ENCODE data around the gene ABHD12B.

Gene ABHD12B

GRCh38 chr14:50862036-50862570 is 9.8 kb upstream of the ABHD12B start:
- H3K4me3 ChIP-seq (ENCODE audit: low read depth, low read length) = no peak overlapping the region
- DNase-seq (ENCODE audit: low read depth) = peak; percentile 25
- no peak for TF ChIP-seq CTCF (IDR thresholded peaks at IDR 0.05; ENCODE audit: low read depth, low read length)
- no peak for TF ChIP-seq POLR2A (IDR thresholded peaks at IDR 0.05; ENCODE audit: extremely low read depth, insufficient read length)
- TF ChIP-seq MYC (IDR thresholded peaks at IDR 0.05; ENCODE audit: low read depth, low read length) = no peak
- TF ChIP-seq, protein P1, sequence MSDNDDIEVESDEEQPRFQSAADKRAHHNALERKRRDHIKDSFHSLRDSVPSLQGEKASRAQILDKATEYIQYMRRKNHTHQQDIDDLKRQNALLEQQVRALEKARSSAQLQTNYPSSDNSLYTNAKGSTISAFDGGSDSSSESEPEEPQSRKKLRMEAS (IDR thresholded peaks at IDR 0.05; ENCODE audit: low read depth, low read length) = no peak

DNA sequence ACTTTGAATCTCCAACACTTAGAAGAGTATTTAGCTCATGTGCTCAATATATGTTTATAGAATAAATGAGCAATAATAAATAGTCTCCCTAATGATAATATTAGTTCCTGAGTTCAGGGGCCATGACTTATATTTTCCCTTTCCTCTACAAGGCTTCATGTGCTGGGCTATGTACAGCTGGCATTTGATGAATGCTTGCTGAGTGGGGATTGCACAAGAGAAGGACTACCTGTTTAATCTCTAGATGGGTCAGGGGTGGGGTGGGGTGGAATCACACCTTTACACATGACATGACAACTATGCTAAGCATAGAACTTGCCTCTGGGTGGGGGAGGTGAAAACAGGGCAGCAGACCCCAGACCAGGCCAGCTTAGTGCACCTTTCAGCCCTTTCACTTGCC is 7.6 kb upstream of the ABHD12B start:
- H3K4me3 ChIP-seq (ENCODE audit: low read depth, low read length) = no peak overlapping the region
- DNase-seq (ENCODE audit: low read depth) = no peak
- TF ChIP-seq MYC (IDR thresholded peaks at IDR 0.05; ENCODE audit: low read depth, low read length) = no peak
- TF ChIP-seq CTCF (IDR thresholded peaks at IDR 0.05; ENCODE audit: low read depth, low read length) = no peak
- no peak for TF ChIP-seq POLR2A (IDR thresholded peaks at IDR 0.05; ENCODE audit: extremely low read depth, insufficient read length)
- TF ChIP-seq, protein P1 (IDR thresholded peaks at IDR 0.05; ENCODE audit: low read depth, low read length) = no peak

- H3K4me3 ChIP-seq (ENCODE audit: low read depth, low read length) = no peak overlapping the region
- DNase-seq (ENCODE audit: low read depth) = no peak
- TF ChIP-seq, protein P1 (IDR thresholded peaks at IDR 0.05; ENCODE audit: low read depth, low read length) = no peak
- TF ChIP-seq POLR2A (IDR thresholded peaks at IDR 0.05; ENCODE audit: extremely low read depth, insufficient read length) = no peak
- TF ChIP-seq CTCF (IDR thresholded peaks at IDR 0.05; ENCODE audit: low read depth, low read length) = no peak
- TF ChIP-seq MYC (IDR thresholded peaks at IDR 0.05; ENCODE audit: low read depth, low read length) = no peak
These were observed 6.9 kb upstream of the ABHD12B start for GRCh38 chr14:50864946-50865345.

DNA sequence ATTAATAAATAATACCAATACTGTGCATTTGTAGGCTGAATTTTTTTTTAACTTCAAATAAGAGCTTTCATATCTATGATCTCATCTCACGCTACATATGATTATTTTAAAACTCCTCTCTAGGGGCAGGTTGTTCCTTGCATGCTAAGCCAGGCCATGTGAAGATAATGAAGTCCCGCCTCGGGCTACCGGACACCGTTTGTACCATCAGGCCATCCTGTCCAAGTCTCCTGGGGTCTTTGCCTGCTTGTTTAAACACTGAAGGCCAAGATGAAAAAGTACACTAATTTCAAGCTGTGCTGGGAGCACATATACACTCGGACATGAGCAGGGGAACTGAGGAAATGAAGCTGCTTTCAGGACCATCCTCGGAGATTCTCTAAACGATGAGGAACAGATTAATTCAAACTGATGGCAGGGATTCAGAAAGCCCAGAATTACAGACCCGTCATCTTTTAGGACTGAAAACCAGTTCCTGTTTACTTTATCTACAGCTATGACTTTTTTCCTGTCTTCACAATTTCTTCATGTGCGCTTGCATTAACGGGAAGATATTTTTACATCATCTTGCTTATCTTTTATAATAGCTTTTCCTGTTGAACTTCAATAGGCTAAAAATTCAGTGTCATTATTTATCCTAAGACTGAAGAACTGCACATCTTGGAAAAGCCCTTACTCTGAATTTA is 6.3 kb upstream of the ABHD12B start:
- H3K4me3 ChIP-seq (ENCODE audit: low read depth, low read length) = no peak overlapping the region
- TF ChIP-seq MYC (IDR thresholded peaks at IDR 0.05; ENCODE audit: low read depth, low read length) = no peak
- no peak for TF ChIP-seq CTCF (IDR thresholded peaks at IDR 0.05; ENCODE audit: low read depth, low read length)
- TF ChIP-seq POLR2A (IDR thresholded peaks at IDR 0.05; ENCODE audit: extremely low read depth, insufficient read length) = no peak
- TF ChIP-seq, protein P1 (IDR thresholded peaks at IDR 0.05; ENCODE audit: low read depth, low read length) = no peak
- no peak for DNase-seq (ENCODE audit: low read depth)

DNA sequence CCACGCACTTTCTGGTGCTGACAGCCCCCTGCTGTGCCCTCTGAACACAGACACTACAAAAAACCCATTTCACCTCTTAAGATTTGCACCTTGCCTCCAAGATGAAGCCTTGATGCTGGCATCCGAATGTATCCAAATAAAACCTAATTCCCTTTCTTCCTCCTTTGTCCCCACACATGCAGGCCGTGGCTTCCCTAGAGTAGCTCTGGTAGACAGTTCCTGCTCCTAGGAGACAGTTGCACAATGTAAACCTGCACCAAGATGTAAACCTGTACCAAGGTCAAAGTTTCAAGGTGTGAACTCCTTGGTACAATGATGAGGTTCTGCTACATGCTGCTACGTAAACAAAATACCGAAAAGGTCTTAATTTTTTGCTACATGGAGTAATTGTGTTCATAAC is 625 bp upstream of the ABHD12B start:
- TF ChIP-seq MYC (IDR thresholded peaks at IDR 0.05; ENCODE audit: low read depth, low read length) (no peak), CTCF (IDR thresholded peaks at IDR 0.05; ENCODE audit: low read depth, low read length) (no peak), POLR2A (IDR thresholded peaks at IDR 0.05; ENCODE audit: extremely low read depth, insufficient read length) (no peak)
- TF ChIP-seq, protein P1 (IDR thresholded peaks at IDR 0.05; ENCODE audit: low read depth, low read length) = no peak

More for the DNA sequence above, 625 bp upstream of the ABHD12B start:
- H3K4me3 ChIP-seq (ENCODE audit: low read depth, low read length) = no peak overlapping the region
- no peak for DNase-seq (ENCODE audit: low read depth)
